ENCODE results near the gene ANKRD28.
A peak's percentile ranks its signal among the peaks of the same experiment; 100 is the strongest.

GRCh38 chr3:15647611-15648167 is 150.1 kb downstream of the ANKRD28 start:
- TF ChIP-seq CTCF (IDR thresholded peaks at IDR 0.05) (no peak), EP300 (IDR thresholded peaks at IDR 0.05; ENCODE audit: borderline replicate concordance in 1 of 2, low read depth in 1 of 2, low read length in 1 of 2) (peak; percentile 60 to 91), MXI1 (IDR thresholded peaks at IDR 0.05; ENCODE audit: low read depth, low read length) (no peak), RCOR1 (IDR thresholded peaks at IDR 0.05; ENCODE audit: low read length) (no peak), TEAD4 (IDR thresholded peaks at IDR 0.05; ENCODE audit: borderline replicate concordance, insufficient read depth) (0 out of 2 replicates have a peak, but pooled peaks have one; percentile 62), TAF1 (IDR thresholded peaks at IDR 0.05; ENCODE audit: borderline replicate concordance, low read depth, low read length) (no peak; the same call in 1 of the 2 replicates), SIN3A (IDR thresholded peaks at IDR 0.05; ENCODE audit: borderline replicate concordance, low read depth, low read length) (no peak; the same call in 1 of the 2 replicates), PBX3 (IDR thresholded peaks at IDR 0.05) (peak; percentile 77), POLR2AphosphoS5 (IDR thresholded peaks at IDR 0.05; ENCODE audit: low read depth, low read length) (peak; percentile 55; the same call in 1 of the 2 replicates), USF2 (IDR thresholded peaks at IDR 0.05; ENCODE audit: borderline replicate concordance, low read depth, low read length) (no peak), EZH2phosphoT487 (IDR thresholded peaks at IDR 0.05; ENCODE audit: borderline replicate concordance, low read depth) (no peak)

Data from SK-N-SH (cell line).